Fibroblast of mammary gland (primary cell): ENCODE data around the gene TPSAB1.

ENCODE experiments used
- DNase-seq: peaks from one replicate; pipeline ENCODE4 v3.0.0-alpha.2; 2010; ENCODE audit warnings: low read depth
- H3K4me3 ChIP-seq: 2 replicates; pipeline ENCODE4 v1.5.1; 2011; ENCODE audit warnings: low read depth, mild to moderate bottlenecking, low read length, moderate library complexity; ENCODE audit not compliant: control insufficient read depth
- TF ChIP-seq, protein P1 (sequence below): conservative IDR thresholded peaks from 2 replicates; pipeline ENCODE4 v1.5.1; 2011; ENCODE audit warnings: low read depth, low read length, inconsistent platforms; ENCODE audit not compliant: control insufficient read depth, insufficient read depth

The TPSAB1 gene

DNA sequence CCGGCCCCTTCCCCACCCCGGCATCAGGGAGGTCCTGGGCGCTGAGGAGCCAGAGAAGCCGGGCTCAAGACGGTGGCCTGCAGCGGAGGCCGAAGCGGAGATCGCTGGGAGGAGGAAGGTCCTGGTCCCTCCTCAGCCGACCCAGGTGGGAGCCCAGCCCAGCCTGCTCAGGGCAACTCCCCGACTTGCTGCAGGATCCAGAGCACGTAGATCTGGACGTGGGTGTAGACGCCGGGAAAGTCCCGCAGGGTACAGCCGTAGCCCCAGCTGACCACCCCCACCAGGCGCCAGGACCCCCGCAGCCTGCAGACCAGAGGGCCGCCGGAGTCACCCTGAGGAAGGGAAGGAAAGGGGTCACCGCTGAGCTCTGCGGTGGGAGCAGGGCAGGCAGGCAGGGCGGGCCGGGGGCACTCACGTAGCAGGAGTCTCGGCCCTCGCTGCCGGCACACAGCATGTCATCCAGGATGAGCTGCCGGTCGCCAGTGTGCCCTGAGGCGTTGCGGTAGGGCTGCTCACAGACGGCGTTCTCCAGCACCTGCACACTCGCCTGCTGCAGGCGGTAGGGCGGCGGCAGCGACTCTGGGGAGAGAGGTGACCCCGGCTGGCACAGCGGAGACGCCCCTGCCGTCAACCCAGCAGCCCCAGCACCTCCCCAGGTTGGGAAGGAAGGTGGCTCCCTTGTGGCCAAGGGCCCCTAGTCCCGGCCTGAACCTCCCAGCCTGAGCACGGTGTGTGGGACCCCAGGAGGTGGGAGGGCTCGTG, 20.8 kb downstream of the TPSAB1 start:
- TF ChIP-seq, protein P1, sequence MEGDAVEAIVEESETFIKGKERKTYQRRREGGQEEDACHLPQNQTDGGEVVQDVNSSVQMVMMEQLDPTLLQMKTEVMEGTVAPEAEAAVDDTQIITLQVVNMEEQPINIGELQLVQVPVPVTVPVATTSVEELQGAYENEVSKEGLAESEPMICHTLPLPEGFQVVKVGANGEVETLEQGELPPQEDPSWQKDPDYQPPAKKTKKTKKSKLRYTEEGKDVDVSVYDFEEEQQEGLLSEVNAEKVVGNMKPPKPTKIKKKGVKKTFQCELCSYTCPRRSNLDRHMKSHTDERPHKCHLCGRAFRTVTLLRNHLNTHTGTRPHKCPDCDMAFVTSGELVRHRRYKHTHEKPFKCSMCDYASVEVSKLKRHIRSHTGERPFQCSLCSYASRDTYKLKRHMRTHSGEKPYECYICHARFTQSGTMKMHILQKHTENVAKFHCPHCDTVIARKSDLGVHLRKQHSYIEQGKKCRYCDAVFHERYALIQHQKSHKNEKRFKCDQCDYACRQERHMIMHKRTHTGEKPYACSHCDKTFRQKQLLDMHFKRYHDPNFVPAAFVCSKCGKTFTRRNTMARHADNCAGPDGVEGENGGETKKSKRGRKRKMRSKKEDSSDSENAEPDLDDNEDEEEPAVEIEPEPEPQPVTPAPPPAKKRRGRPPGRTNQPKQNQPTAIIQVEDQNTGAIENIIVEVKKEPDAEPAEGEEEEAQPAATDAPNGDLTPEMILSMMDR: no peak
- no peak overlapping the region for H3K4me3 ChIP-seq
- no peak for DNase-seq

DNA sequence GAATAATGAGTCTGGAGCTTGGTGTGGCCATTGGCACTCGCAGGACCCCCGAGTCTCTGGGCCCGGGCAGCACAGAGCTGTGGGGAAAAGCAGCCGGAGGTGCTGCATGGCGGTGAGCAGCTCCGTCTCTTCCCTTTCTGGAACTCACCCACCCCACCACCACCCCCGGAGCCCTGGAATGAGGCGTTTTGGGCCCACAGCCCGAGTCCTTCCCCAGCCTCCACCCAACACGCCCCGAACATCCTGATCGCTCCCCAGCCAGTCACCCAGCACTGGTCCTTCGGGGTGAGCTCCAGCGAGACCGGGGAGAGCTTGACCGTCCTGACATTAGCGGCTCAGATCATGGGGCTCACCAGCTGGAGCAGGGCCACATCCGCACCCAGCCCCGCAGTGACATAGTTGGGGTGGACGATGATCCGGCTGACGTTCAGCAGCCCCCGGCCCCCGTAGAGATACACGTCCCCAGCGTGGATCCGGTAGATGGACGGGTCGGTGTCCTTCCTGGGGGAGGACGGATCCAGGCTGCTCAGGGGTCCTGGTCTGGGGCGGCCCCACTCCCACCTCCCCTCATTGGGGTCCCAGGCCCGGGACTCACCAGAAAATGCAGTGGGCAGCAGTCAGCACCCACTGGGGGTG, 21.8 kb downstream of the TPSAB1 start:
- H3K4me3 ChIP-seq: no peak overlapping the region
- TF ChIP-seq, protein P1: no peak
- DNase-seq: no peak

DNA sequence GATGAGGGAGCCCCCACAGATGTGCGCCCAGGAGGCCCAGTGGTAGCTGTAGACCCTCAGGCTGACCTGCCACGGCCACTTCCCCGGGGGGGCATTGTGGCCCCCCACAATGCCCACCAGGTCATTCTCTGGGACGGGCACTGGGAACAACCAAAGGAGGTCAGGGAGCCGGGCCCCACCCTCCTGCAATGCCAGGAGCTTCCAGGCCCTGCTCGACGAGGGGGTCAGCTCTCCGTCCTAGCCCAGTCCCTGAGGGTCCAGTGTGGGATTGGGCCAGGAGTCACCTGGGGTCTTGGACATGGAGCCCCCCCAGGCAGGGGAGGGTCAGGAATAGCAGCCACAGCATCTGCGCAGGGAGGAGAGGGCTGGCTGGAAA, 22.3 kb downstream of the TPSAB1 start:
- DNase-seq: no peak
- H3K4me3 ChIP-seq: no peak overlapping the region
- TF ChIP-seq, protein P1: no peak

GRCh38 chr16:1263591-1264344, 23.3 kb downstream of the TPSAB1 start:
- no peak overlapping the region for H3K4me3 ChIP-seq
- TF ChIP-seq, protein P1: no peak
- DNase-seq: no peak

- no peak overlapping the region for H3K4me3 ChIP-seq
- DNase-seq: no peak
- TF ChIP-seq, protein P1: no peak
These were observed 24.0 kb downstream of the TPSAB1 start for GRCh38 chr16:1264345-1265089.

DNA sequence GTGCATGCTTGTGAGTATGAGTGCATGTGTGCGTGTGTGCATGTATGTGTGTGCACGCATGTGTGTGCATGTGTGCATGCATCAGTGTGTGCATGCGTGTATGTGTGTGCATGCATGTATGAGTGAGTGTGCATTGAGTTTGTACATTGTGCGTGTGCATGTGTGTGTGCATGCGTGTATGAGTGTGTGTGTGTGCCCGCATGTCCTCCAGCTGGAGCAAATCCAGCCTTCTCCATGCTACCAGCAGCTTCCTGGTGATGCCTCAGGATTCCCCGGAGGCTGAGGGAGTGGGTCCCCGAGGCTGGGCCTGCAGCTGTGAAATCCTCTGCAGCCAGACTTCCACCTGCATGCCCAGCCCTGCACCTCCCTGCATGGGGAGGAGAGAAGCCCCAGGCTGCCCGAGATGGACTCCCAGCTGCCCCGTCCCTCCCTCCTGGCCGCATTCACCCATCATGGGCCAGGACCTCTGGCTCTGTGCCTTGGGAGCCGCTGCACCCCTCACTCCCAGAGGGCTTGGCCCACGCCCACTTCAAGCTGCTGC, 24.7 kb downstream of the TPSAB1 start:
- H3K4me3 ChIP-seq: no peak overlapping the region
- DNase-seq: no peak
- TF ChIP-seq, protein P1: no peak
